COLO668 (cell line): ENCODE results near the gene ELANE.
A peak's percentile ranks its signal among the peaks of the same experiment; 100 is the strongest.

Source experiments
- DNase-seq: peaks from one replicate; lab custom pipeline; 2025; ENCODE audit not compliant: unreplicated experiment; lab: John Stamatoyannopoulos, UW

The ELANE gene

GRCh38 chr19:861141-861755 lies 9.1 kb downstream of the ELANE start:
- no peak for DNase-seq

- peak; percentile 69 for DNase-seq
Observed at GRCh38 chr19:861756-862580, 9.9 kb downstream of the ELANE start.

- peak; percentile 60 for DNase-seq
Observed at GRCh38 chr19:862581-863314, 10.6 kb downstream of the ELANE start.

- DNase-seq, result no peak
Observed at GRCh38 chr19:863315-863620, 11.2 kb downstream of the ELANE start.

- DNase-seq, result no peak
Observed at GRCh38 chr19:866769-867300, 14.7 kb downstream of the ELANE start.

- no peak for DNase-seq
Observed at GRCh38 chr19:867301-867793, 15.2 kb downstream of the ELANE start.

GRCh38 chr19:867855-868457 lies 15.9 kb downstream of the ELANE start:
- no peak for DNase-seq

GRCh38 chr19:868458-869244 lies 16.5 kb downstream of the ELANE start:
- DNase-seq, result no peak

GRCh38 chr19:869245-870177 lies 17.4 kb downstream of the ELANE start:
- no peak for DNase-seq

GRCh38 chr19:870314-870713 lies 18.2 kb downstream of the ELANE start:
- DNase-seq, result no peak

- DNase-seq, result no peak
Observed at GRCh38 chr19:870963-871401, 18.9 kb downstream of the ELANE start.

GRCh38 chr19:871446-872265 lies 19.6 kb downstream of the ELANE start:
- DNase-seq, result no peak

GRCh38 chr19:872266-872951 lies 20.3 kb downstream of the ELANE start:
- no peak for DNase-seq

- no peak for DNase-seq
Observed at GRCh38 chr19:873084-873483, 21.0 kb downstream of the ELANE start.

GRCh38 chr19:873561-874041 lies 21.5 kb downstream of the ELANE start:
- no peak for DNase-seq

GRCh38 chr19:875265-875879 lies 23.3 kb downstream of the ELANE start:
- DNase-seq, result no peak

- no peak for DNase-seq
Observed at GRCh38 chr19:876089-876488, 24.0 kb downstream of the ELANE start.
